Right lobe of liver (tissue), 6 donors: ENCODE data around the gene AMHR2. TPM values are rescaled to one million over a fixed set of nuclear protein-coding genes. Genes with fewer than 3 reads are reported as not detected.
A peak's percentile ranks its signal among the peaks of the same experiment; 100 is the strongest.
"Not testable (repeated sequence)": the region's sequence is repeated elsewhere in the genome, so short reads cannot be mapped to it uniquely, and the experiment has no call there.

Experiments used
- ATAC-seq, 4 donors: fragments of 200-7000 bp; cut with Tn5 transposase; one replicate each; pipeline ENCODE4 v1.9.1; 2020; ENCODE audit warnings: mild to moderate bottlenecking in 4 of 4, moderate library complexity in 4 of 4
- DNase-seq, 3 donors: peaks; one replicate each; pipeline ENCODE4 v3.0.0-alpha.2; 2020
- H3K27ac ChIP-seq, 3 donors: fragments of 200-600 bp; one replicate each; pipeline ENCODE4 v1.8.0; 2022
- H3K27me3 ChIP-seq, 2 donors: fragments of 200-600 bp; one replicate each; pipeline ENCODE4 v1.8.0; 2022
- H3K36me3 ChIP-seq, 4 donors: fragments of 200-600 bp; sonication (generic) in 1 of 4; one replicate each; pipeline versions ENCODE4 v1.5.1 to v1.8.0; 2017 to 2022; ENCODE audit warnings: control low read depth in 1 of 4
- H3K4me1 ChIP-seq, 4 donors: fragments of 200-600 bp; sonication (generic) in 1 of 4; one replicate each; pipeline versions ENCODE4 v1.5.1 to v1.8.0; 2017 to 2022; ENCODE audit warnings: control low read depth in 1 of 4
- H3K4me3 ChIP-seq, 3 donors: fragments of 200-600 bp; one replicate each; pipeline ENCODE4 v1.8.0; 2022
- H3K9me3 ChIP-seq, 4 donors: fragments of 200-600 bp; sonication (generic) in 1 of 4; one replicate each; pipeline versions ENCODE4 v1.5.1 to v1.8.0; 2017 to 2022; ENCODE audit warnings: control low read depth in 1 of 4
- POLR2A ChIP-seq: fragments of 450-650 bp; IDR thresholded peaks from one replicate; pipeline ENCODE4 v1.6.1; 2017; ENCODE audit warnings: antibody characterized with exemption, mild to moderate bottlenecking
- WGBS: methylation state at CpG from one replicate; pipeline ENCODE4 v1.1.6; 2018; ENCODE audit warnings: low coverage, low lambda C conversion rate; ENCODE audit not compliant: insufficient coverage; ENCODE audit errors: missing lambda C conversion rate; 5-methylcytosine and 5-hydroxymethylcytosine counted together
- intact Hi-C, 2 donors: fragments of 100-400 bp; cut with DNase I; formaldehyde crosslinking; loops; one replicate each; pipeline versions ENCODE4 v1.11.2 to v1.14.1; 2022
- total RNA-seq, 6 experiments: library from RNA; depleted of rRNA in 2 of 6; stranded (reverse); fragments of >200 nt in 2 of 6; fragmentation: NEBNext Ultra II Directional in 3 of 6; extraction: Animal tissue kit (Norgen Biotek cat#: 25700) in 3 of 6; gene quantifications; one replicate each; pipeline versions ENCODE4 v1.1.0 to v1.2.4, GENCODE V29; 2016 to 2023
- TF ChIP-seq, protein P1 (sequence below), 4 donors: fragments of 200-600 bp in 3 of 4; fragments of 450-650 bp in 1 of 4; IDR thresholded peaks; one replicate each; pipeline versions ENCODE4 v1.5.1 to v1.8.0; 2016 to 2022; ENCODE audit warnings: antibody characterized with exemption in 4 of 4, mild to moderate bottlenecking in 2 of 4
- donor health status: DM: no; HTN: yes; CAD: no.
- donor health status: DM: no; HTN: no; CAD: no.
- donor health status: DM: no; HTN: no; CAD: no.
- donor health status: DM: no; HTN: yes; CAD: no.
- donor health status: DM: no; HTN: yes; CAD: no.

AMHR2 gene
- total RNA-seq, 6 experiments from 2014 or later, result 0.09 to 0.74 (median 0.48) TPM

DNA sequence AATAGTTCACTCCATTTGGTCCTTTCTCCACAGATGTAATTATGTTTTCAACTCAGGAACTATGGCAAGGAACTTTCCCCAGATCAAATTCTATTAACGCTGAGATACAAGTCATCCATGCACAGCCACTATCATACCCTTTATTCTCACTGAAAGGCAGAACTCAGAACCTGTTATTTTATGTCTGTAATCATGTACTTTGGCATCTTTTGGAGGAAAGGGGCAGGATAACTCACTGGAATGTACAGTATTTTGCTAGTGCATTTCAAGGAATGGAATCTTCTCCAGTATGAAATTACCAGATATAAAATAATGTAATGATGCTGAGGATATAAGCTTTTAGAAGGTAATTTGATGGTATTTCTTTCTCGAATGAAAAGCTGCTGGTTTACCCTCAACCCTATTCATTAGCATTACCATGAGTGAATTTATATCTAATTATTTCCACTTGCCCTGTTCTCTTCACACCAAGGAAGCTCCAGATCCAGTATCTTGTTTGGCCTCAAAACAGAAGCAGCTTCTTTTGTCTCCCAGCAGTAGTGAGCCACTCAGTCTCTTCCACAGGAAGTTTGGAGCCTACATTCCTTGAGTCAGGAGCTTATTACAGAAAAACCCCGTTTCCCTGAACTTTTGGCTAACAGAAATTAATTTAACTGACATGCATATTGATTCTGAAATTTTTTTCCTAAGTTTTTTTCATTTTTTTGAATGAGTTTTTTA lies 10.0 kb upstream of the AMHR2 start:
- ATAC-seq (no peak), DNase-seq (no peak)
- Histone ChIP-seq H3K27ac (no peak overlapping the region), H3K36me3 (peaks cover 4 to 42% (median 20%) of the 10 kb centered on the region in 4 donors), H3K27me3 (no peaks in the 10 kb centered on the region), H3K4me1 (peaks cover 0 to 5% (median 2%) of the 10 kb centered on the region in 4 donors), H3K4me3 (no peak overlapping the region), H3K9me3 (no peaks in the 10 kb centered on the region)
- TF ChIP-seq, protein P1, sequence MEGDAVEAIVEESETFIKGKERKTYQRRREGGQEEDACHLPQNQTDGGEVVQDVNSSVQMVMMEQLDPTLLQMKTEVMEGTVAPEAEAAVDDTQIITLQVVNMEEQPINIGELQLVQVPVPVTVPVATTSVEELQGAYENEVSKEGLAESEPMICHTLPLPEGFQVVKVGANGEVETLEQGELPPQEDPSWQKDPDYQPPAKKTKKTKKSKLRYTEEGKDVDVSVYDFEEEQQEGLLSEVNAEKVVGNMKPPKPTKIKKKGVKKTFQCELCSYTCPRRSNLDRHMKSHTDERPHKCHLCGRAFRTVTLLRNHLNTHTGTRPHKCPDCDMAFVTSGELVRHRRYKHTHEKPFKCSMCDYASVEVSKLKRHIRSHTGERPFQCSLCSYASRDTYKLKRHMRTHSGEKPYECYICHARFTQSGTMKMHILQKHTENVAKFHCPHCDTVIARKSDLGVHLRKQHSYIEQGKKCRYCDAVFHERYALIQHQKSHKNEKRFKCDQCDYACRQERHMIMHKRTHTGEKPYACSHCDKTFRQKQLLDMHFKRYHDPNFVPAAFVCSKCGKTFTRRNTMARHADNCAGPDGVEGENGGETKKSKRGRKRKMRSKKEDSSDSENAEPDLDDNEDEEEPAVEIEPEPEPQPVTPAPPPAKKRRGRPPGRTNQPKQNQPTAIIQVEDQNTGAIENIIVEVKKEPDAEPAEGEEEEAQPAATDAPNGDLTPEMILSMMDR (IDR thresholded peaks at IDR 0.05), result no peak
- TF ChIP-seq POLR2A, result no peak
- intact Hi-C loops, result no loop called here
- WGBS, result 66% methylated on average over 3 of the region's 3 CpGs

DNA sequence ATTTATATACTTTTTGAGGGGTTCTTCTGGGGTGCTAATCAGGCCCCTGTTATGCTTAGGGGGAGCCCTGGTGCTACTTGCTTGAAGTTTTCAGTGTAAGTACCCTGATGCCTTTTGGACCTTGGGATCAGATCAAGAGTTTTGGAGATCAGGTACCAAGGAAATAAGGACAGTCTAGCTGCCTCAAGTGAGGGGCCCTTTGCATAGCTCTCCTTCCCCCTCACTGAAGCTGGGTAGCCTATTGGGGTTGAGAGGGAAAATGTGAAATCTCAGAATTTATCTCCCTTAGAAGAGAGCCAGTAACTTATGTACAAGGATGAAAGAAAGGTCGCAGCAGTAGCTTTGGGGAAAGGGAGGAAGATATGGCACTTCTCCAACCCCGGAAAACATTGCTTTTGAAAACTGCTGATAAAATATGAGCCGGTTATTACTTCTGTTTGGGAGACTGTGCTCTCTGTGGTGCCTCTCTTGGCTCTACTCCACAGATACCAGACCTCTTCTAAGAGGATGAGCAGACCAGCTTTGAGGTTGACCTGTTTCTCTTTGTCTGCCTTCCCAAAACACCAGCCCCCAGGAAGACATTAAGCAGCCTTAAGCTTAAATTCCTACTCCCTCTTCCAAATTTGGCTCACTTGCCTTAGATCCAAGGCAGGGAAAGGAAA lies 8.8 kb upstream of the AMHR2 start:
- Histone ChIP-seq H3K4me1 (peaks cover 0 to 5% (median 2%) of the 10 kb centered on the region in 4 donors), H3K36me3 (peaks cover 0 to 29% (median 13%) of the 10 kb centered on the region in 4 donors), H3K27ac (no peak overlapping the region), H3K4me3 (no peak overlapping the region), H3K9me3 (no peaks in the 10 kb centered on the region), H3K27me3 (no peaks in the 10 kb centered on the region)
- TF ChIP-seq, protein P1 (IDR thresholded peaks at IDR 0.05), result no peak
- TF ChIP-seq POLR2A, result no peak
- no peak for DNase-seq
- peak in 1 of 4 donors; percentile 29 for ATAC-seq
- WGBS, result 41% methylated on average over 3 of the region's 3 CpGs
- intact Hi-C loops, result no loop called here

DNA sequence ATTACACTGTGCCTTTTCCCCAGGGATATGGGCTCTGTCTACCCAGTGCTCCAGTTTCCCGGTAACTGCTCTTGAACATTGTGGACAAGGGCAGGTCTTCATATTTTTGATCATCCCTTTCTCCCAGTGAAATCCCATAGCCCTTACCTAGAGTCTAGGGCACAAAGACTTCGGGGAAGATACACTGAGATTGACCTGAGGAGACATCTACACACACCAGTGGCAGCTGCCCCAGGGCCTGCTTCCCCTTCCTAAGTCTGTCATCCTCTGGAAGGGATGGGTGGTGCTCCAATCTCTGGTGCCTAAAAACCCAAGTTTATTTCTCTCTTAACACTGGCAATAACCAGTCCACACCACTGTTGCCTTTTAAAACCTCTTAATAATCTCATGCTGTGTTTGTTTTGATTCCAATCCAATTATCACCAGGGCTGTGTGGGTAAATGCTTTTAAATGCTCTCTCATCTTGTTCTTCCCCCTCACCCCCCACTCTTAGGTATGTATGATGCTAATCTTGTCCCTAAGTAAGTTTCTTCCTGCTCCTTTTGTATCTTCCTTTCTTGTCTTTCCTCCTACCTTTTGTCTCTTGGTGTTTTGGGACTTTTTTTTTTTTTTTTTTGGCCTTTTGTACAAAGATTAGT lies 7.8 kb upstream of the AMHR2 start:
- intact Hi-C loops, result not testable (repeated sequence)
- peak; percentile 23 to 44 (median 36) for ATAC-seq
- 74% methylated on average over 2 of the region's 2 CpGs for WGBS

DNA sequence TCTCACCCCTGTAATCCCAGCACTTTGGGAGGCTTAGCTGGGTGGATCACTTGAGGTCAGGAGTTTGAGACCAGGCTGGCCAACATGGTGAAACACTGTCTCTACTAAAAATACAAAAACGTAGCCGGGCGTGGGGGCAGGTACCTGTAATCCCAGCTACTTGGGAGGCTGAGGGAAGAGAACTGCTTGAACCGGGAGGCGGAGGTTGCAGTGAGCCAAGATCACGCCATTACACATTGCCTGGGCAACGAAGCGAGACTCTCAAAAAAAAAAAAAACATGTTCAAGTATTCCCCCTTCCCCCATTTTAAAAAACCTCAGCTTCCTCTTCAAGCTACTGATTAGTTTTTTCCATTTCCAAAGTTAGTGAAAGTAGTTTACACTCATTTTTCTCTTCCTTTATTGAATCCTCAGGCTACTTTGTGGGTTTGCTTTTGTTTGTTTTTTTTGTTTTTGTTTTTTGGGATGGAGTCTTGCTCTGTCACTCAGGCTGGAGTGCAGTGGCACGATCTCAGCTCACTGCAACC lies 6.3 kb upstream of the AMHR2 start:
- H3K36me3 ChIP-seq, DNase-seq: not testable (repeated sequence)

More for the DNA sequence above, 7.8 kb upstream of the AMHR2 start:
- not testable (repeated sequence) for DNase-seq, H3K9me3 ChIP-seq, H3K4me3 ChIP-seq, H3K4me1 ChIP-seq, H3K27me3 ChIP-seq, H3K27ac ChIP-seq
- H3K36me3 ChIP-seq, result peaks cover 0 to 19% (median 9%) of the 10 kb centered on the region in 4 donors

DNA sequence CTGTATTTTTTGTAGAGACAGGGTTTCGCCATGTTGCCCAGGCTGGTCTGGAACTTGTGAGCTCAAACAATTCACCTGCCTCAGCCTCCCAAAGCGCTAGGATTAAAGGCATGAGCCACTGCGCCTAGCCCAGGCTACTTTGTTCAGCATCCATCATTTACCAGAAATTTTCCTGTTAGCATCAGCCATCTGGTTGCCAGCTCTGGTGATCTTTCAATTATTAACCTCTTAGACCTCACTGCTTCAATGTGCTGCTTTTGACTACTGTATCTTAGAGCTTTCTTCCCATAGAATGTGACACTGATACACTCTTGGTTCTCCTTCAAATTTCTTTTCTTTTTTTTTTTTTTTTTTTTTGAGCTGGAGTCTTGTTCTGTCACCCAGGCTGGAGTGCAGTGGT lies 5.4 kb upstream of the AMHR2 start:
- DNase-seq (no peak), ATAC-seq (peak in 2 of 4 donors; percentile 29 to 54)
- no peak for TF ChIP-seq POLR2A
- TF ChIP-seq, protein P1 (IDR thresholded peaks at IDR 0.05), result no peak
- no peaks in the 10 kb centered on the region for H3K27me3 ChIP-seq
- WGBS, result 83% methylated on average over 1 of the region's 3 CpGs
- peaks cover 0 to 5% (median 0%) of the 10 kb centered on the region in 4 donors for H3K36me3 ChIP-seq
- H3K4me3 ChIP-seq, result no peak overlapping the region
- H3K9me3 ChIP-seq, result no peaks in the 10 kb centered on the region
- no peak overlapping the region for H3K27ac ChIP-seq
- intact Hi-C loops, result no loop called here
- H3K4me1 ChIP-seq, result peaks cover 0 to 5% (median 2%) of the 10 kb centered on the region in 4 donors

More for the DNA sequence above, 6.3 kb upstream of the AMHR2 start:
- H3K4me3 ChIP-seq, H3K4me1 ChIP-seq, H3K9me3 ChIP-seq, ATAC-seq, H3K27ac ChIP-seq, H3K27me3 ChIP-seq, intact Hi-C loops: not testable (repeated sequence)
- WGBS, result 41% methylated on average over 9 of the region's 9 CpGs
